ENCODE results near the gene EVI5L. TPM values are rescaled to one million over a fixed set of nuclear protein-coding genes. Genes with fewer than 3 reads are reported as not detected.

Gene EVI5L
- total and polyA plus RNA-seq, 2 of the 13 experiments (the other 11 are each of a cell fraction or from before 2014, with no cell fraction given) = 1.7 to 2.4 TPM

DNA sequence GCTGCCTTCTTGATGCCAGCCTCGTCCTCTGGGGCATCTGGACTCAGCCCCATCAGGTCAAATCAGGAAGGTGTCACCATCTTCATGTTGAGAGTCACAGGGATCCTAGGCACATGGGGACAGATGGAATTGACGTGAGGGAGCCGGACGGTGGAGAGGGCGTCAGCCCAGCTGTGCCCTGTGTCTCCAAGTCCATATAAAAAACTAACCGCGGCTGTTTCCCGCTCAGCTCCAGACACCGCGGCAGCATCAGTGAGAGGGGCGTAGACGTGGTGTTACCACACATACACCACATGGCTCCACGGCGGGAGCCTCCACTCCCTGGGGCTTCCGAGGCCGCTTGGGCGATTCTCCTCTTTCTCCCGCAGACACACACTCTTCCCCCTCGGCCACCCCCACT is 49.8 kb downstream of the EVI5L start:
- Histone ChIP-seq H3K9me3 (ENCODE audit: low read length) (no peaks in the 10 kb centered on the region), H2AFZ (ENCODE audit: low read length) (no peak overlapping the region), H3K4me3 (replicated peaks in 1 of 3; ENCODE audit: insufficient read depth in 1 of 3, low read depth in 2 of 3, low read length in 3 of 3) (peak overlapping the region in 1 of 3 experiments; percentile 43; a peak in 1 of 6 replicates), H4K20me1 (ENCODE audit: insufficient read depth, low read length) (no peaks in the 10 kb centered on the region), H3K4me1 (ENCODE audit: insufficient read depth, low read length) (peaks cover 27% of the 10 kb centered on the region), H3K79me2 (ENCODE audit: insufficient read depth, low read length) (no peaks in the 10 kb centered on the region), H3K4me2 (ENCODE audit: low read depth, low read length) (peak overlapping the region; percentile 45; the same call in 1 of the 2 replicates), H3K9ac (ENCODE audit: insufficient read depth, low read depth, low read length) (no peak overlapping the region), H3K27ac (ENCODE audit: extremely low read length, insufficient read depth, low read length) (no peak overlapping the region), H3K27me3 (ENCODE audit: control insufficient read depth in 1 of 2, insufficient read depth in 2 of 2, low read length in 2 of 2) (peaks cover 0 to 2% of the 10 kb centered on the region in 2 experiments; a peak in 2 of 5 replicates), H3K36me3 (replicated peaks in 1 of 2; ENCODE audit: control insufficient read depth in 1 of 2, insufficient read depth in 2 of 2, low read length in 2 of 2) (no peaks in the 10 kb centered on the region)
- no peak for TF ChIP-seq ZFP36L1 (CRISPR knock-in tag; IDR thresholded peaks at IDR 0.05)
- TF ChIP-seq, protein P1, sequence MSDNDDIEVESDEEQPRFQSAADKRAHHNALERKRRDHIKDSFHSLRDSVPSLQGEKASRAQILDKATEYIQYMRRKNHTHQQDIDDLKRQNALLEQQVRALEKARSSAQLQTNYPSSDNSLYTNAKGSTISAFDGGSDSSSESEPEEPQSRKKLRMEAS (IDR thresholded peaks at IDR 0.05) = peak; percentile 46; the same call in 1 of the 2 replicates
- no peak for DNase-seq (ENCODE audit: low spot score)
- WGBS (ENCODE audit: low lambda C conversion rate) = 57% methylated on average over 18 of the region's 19 CpGs
- ChIA-PET CTCF (ENCODE audit: low intra/inter-chr PET ratio, low total read pairs) (no interaction called here), POLR2A (interaction anchor here (1.0 to 1.7 kb wide), 5 partner anchors 8 to 18 kb away, joined by 3 to 5 read pairs (median 3); partner anchors contain the start of gene LRRC8E)
- intact Hi-C loops (cut with micrococcal nuclease; ENCODE audit: unreplicated experiment) = loop anchor here (10.0 kb wide), 1 partner anchor 1145 kb away; the partner anchor contains the start of genes GPR108 and TRIP10
- peak; percentile 58 for ATAC-seq
- FAIRE-seq = no peak
- no TSS peak for BruUV-seq (replicated peaks)
- in situ Hi-C loops (cut with HindIII; ENCODE audit: extremely low pct_ligation_motif_present, low pct_unique_long_range_greater_than_20kb) = no loop called here

DNA sequence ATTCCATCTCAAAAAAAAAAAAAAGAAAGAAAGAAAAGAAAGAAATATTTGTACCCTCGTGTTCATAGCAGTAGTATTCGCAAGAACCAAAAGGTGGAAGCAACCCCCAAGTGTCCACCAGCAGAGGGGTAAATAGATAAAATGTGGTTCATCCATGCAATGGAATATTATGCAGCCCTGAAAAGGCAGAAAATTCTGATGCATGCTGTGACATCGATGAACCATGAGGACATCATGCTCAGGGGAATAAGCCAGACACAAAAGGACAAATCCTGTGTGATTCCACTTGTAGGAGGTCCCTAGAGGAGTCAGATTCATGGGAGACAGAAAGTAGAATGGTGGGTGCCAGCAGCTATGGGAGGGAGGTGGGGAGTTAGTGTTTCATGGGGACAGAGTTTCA is 51.9 kb downstream of the EVI5L start:
- H3K36me3 ChIP-seq (replicated peaks in 1 of 2; ENCODE audit: control insufficient read depth in 1 of 2, insufficient read depth in 2 of 2, low read length in 2 of 2) = no peaks in the 10 kb centered on the region
- H3K4me3 ChIP-seq (replicated peaks in 1 of 3; ENCODE audit: insufficient read depth in 1 of 3, low read depth in 2 of 3, low read length in 3 of 3) = no peak overlapping the region
- no TSS peak for BruUV-seq (replicated peaks)
- TF ChIP-seq CREB3 (CRISPR knock-in tag; IDR thresholded peaks at IDR 0.05) = no peak
- ATAC-seq (no peak), FAIRE-seq (no peak), DNase-seq (ENCODE audit: low spot score) (no peak)
- no peaks in the 10 kb centered on the region for H3K9me3 ChIP-seq (ENCODE audit: low read length)
- H4K20me1 ChIP-seq (ENCODE audit: insufficient read depth, low read length) = no peaks in the 10 kb centered on the region
- no peak overlapping the region for H3K4me2 ChIP-seq (ENCODE audit: low read depth, low read length)
- in situ Hi-C loops (cut with HindIII; ENCODE audit: extremely low pct_ligation_motif_present, low pct_unique_long_range_greater_than_20kb) (no loop called here), intact Hi-C loops (cut with micrococcal nuclease; ENCODE audit: unreplicated experiment) (no loop called here)
- H3K79me2 ChIP-seq (ENCODE audit: insufficient read depth, low read length) = no peaks in the 10 kb centered on the region
- POLR2A ChIA-PET = interaction anchor here (0.6 kb wide), 1 partner anchor 39 kb away, joined by 3 read pairs; the partner anchor contains the start of gene SNAPC2
- WGBS (ENCODE audit: low lambda C conversion rate) = 61% methylated on average over 3 of the region's 3 CpGs
- H3K9ac ChIP-seq (ENCODE audit: insufficient read depth, low read depth, low read length) = no peak overlapping the region
- no peak overlapping the region for H2AFZ ChIP-seq (ENCODE audit: low read length)
- CTCF ChIA-PET (ENCODE audit: low intra/inter-chr PET ratio, low total read pairs) = no interaction called here
- H3K27ac ChIP-seq (ENCODE audit: extremely low read length, insufficient read depth, low read length) = no peak overlapping the region
- peaks cover 28% of the 10 kb centered on the region for H3K4me1 ChIP-seq (ENCODE audit: insufficient read depth, low read length)
- no peaks in the 10 kb centered on the region; a peak in 1 of 5 replicates for H3K27me3 ChIP-seq (ENCODE audit: control insufficient read depth in 1 of 2, insufficient read depth in 2 of 2, low read length in 2 of 2)
